Measurements from ENCODE around the gene CXCL11. TPM values are rescaled to one million over a fixed set of nuclear protein-coding genes. Genes with fewer than 3 reads are reported as not detected.
"Not testable (repeated sequence)": the region's sequence is repeated elsewhere in the genome, so short reads cannot be mapped to it uniquely, and the experiment has no call there.

The CXCL11 gene
- polyA plus RNA-seq, 1 donor = not detected

DNA sequence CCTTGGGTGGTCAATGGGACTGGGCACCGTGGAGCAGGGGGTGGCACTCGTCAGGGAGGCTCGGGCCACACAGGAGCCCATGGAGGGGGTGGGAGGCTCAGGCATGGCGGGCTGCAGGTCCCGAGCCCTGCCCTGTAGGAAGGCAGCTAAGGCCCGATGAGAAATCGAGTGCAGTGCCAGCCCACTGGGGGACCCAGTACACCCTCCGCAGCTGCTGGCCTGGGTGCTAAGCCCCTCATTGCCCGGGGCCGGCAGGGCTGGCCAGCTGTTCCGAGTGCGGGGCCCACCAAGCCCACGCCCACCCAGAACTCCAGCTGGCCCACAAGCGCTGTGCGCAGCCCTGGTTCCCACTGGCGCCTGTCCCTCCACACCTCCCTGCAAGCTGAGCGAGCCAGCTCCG, 7.4 kb upstream of the CXCL11 start:
- DNase-seq (ENCODE audit: low read depth) = not testable (repeated sequence)

DNA sequence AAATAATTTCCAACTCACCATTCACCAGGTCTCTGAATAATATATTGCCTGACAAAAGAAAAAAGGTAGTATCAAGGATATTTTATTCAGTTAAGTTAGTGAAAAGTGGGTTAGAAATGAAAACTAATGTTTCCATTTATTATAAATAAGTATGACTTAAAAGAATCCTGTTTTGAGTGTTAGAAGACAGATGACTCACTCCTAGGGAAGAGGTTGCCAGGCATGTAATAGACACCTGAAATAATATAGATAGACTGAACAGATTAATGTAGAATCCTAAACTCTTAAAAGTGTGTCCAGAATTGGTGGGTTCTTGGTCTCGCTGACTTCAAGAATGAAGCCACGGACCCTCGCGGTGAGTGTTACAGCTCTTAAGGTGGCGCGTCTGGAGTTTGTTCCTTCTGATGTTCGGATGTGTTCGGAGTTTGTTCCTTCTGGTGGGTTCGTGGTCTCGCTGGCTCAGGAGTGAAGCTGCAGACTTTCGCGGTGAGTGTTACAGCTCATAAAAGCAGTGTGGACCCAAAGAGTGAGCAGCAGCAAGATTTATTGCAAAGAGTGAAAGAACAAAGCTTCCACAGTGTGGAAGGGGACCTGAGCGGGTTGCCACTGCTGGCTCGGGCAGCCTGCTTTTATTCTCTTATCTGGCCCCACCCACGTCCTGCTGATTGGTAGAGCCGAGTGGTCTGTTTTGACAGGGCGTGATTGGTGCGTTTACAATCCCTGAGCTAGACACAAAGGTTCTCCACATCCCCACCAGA, 6.5 kb upstream of the CXCL11 start:
- DNase-seq (ENCODE audit: low read depth) = not testable (repeated sequence)

- DNase-seq (ENCODE audit: low read depth) = no peak
These were observed 985 bp upstream of the CXCL11 start for GRCh38 chr4:76036855-76037254.

- DNase-seq (ENCODE audit: low read depth) = no peak
These were observed 729 bp downstream of the CXCL11 start for GRCh38 chr4:76035141-76035540.

GRCh38 chr4:76029300-76029699, 6.6 kb downstream of the CXCL11 start:
- DNase-seq (ENCODE audit: low read depth) = no peak

GRCh38 chr4:76028350-76028765, 7.5 kb downstream of the CXCL11 start:
- DNase-seq (ENCODE audit: low read depth) = no peak

DNA sequence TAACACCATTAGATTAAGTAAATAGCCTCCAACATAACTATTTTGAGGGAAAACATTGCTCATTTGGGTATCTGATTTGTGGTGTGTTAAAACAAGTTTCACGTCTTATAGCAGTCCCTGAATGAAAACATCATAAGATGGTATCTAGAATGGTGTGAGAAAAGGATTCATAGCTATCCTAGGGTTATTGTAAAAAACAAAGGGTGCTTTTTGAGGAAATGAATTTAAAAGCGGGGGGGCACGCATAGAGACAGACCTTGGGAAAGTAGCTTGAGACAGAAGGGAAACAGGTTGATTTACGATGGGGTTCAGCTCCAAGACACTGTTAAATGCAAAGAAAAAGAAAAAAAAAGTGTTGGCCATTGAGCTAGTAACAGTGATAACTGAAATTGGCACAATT, 11.8 kb downstream of the CXCL11 start:
- no peak for DNase-seq (ENCODE audit: low read depth)

DNA sequence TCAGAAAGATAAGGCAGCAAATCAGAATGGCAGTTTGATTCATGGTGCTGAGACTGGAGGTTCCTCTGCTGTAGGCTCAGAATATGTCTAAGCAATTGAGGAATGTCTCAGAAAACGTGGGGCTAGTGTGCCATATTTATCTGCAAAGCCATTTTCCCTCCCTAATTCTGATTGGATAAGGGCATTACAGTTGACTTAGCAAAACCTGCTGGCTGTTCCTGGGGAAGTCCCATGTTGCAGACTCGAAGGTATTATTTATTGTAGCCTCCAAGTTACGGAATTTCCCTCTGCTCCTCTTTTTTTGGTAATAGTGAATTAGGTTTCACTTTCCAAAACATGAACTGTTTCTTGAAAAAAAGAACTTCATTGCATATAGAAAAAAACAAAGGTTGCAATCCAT, 12.5 kb downstream of the CXCL11 start, which contains the start of gene CXCL10:
Gene CXCL10 (minus strand): TSS at position 109 of the 400 bp plus-strand sequence. CDS start 66 bp downstream, at position 43.
- DNase-seq (ENCODE audit: low read depth) = no peak

- no peak for DNase-seq (ENCODE audit: low read depth)
These were observed 13.2 kb downstream of the CXCL11 start for GRCh38 chr4:76022677-76023076.

DNA sequence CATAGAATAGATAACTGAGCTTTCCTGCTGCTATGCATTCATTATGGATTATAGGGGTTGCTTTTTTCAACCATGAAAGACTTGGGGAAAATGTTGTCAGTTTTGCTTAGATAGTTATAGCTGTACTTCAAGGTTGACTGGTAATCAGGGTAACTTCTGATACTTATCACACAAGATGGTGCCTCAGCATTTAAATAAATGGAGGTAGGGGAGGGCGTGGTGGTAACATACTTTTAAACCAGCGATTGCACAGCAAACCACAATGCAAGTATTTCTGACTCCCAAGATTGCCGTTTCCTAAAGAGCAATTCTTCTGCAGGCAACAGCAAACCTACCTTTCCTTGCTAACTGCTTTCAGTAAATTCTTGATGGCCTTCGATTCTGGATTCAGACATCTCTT, 13.8 kb downstream of the CXCL11 start:
- DNase-seq (ENCODE audit: low read depth) = no peak

- no peak for DNase-seq (ENCODE audit: low read depth)
These were observed 18.7 kb downstream of the CXCL11 start for GRCh38 chr4:76017056-76017686.

DNA sequence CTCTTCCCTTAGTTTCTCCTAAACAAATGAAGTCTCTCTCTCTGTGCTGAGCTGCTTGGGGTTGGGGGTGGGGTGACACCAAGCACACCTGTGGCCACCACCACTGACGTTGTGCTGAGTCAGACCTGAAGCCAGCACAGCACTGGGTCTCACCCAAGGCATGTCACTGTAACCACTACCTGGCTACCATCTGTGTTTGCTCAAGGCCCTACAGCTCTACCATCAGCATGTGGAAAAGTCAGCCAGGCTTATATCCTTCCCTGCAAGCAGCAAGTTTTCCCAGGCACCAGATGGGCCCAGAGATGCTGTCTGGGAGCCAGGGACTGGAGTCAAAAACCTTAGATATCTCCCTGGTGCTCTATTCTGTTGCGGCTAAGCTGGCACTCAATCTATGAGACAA, 19.5 kb downstream of the CXCL11 start:
- no peak for DNase-seq (ENCODE audit: low read depth)

DNA sequence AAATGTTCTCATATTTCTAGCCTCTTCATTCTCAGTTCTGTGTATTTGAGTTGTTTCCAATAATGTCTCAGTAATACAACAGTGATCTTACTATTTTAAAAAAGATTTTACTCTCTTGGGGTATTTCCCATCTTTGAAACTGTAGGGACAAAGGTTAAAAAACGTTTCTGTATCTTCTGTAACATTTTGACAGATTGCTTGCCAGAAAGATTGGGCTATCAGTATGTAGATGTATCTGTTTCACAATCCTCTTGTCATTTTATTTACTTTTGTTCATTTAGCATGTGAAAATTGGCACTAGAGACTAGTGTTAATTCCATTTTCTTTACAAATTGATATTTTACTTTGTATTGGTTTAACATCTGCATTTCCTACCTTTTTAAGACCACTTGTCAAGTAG, 22.3 kb downstream of the CXCL11 start:
- DNase-seq (ENCODE audit: low read depth) = no peak

GRCh38 chr4:76012388-76012801, 23.5 kb downstream of the CXCL11 start:
- no peak for DNase-seq (ENCODE audit: low read depth)

DNA sequence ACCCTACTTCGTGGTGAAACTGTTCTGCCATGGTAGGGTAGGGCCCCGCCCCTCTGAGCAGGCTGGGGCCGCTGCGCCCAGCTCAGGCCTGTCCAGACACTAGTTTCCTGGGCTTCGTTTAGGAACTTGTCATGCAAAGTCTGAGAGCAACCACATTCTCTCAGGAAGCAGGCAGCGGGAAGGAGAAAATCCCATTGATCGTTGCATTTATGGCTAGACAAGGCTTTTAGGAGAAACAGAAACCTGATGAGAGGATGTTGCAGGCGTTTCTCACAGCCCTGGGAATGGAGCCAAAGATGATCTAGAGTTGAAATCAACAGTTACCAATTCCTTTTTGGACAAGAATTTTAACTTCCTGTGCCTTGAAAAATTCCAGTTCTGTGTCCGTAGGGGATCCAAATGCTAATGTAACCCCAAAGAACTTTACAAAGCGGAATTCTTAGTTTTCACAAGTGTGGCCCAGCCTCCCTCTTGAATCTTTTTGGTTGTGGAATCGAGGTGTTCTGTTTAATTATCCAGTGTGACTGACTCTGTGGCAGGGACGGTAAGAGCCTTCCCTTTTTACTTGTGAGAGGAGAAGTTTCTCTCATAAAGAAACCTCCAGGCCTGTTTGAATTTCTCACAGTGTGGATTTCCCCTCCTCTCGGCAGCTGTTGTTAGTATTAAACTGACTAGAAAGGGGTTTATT, 24.0 kb downstream of the CXCL11 start:
- DNase-seq (ENCODE audit: low read depth) = peak; percentile 84

DNA sequence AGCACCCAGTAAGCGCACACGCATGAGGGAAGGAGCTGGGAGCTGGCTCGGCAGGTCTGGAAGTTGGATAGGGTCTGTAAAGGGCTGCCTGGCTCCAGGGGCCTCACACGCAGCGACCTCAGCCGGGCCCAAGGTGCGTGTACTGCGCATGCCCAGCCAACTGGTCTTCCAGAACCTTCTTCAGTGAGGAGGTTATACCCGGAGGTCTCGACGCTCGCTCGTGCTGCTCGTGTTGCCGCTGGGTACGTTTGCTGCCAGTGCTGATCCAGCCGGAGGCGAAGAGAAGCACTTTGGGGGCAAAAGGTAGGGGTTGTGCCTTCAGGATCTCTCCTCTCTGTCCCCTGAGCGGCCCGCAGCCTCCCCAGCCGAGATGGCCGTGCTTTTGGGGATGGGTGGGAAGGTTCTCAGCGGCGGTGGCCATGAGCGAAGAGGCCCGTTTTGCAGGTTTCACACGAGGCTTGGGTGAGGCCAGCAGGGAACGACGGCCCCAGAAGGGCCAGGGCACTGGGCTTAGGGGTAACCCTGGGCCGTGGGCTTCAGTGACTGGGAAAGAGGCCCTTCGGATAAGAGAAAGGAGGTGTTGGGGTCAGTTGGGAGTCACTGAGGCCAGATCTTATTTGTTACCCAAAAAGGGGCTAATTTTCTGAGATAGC, 24.7 kb downstream of the CXCL11 start:
- DNase-seq (ENCODE audit: low read depth) = no peak

GRCh38 chr4:76010576-76010975, 25.3 kb downstream of the CXCL11 start:
- DNase-seq (ENCODE audit: low read depth) = no peak

GRCh38 chr4:76009311-76009710, 26.6 kb downstream of the CXCL11 start:
- no peak for DNase-seq (ENCODE audit: low read depth)

DNA sequence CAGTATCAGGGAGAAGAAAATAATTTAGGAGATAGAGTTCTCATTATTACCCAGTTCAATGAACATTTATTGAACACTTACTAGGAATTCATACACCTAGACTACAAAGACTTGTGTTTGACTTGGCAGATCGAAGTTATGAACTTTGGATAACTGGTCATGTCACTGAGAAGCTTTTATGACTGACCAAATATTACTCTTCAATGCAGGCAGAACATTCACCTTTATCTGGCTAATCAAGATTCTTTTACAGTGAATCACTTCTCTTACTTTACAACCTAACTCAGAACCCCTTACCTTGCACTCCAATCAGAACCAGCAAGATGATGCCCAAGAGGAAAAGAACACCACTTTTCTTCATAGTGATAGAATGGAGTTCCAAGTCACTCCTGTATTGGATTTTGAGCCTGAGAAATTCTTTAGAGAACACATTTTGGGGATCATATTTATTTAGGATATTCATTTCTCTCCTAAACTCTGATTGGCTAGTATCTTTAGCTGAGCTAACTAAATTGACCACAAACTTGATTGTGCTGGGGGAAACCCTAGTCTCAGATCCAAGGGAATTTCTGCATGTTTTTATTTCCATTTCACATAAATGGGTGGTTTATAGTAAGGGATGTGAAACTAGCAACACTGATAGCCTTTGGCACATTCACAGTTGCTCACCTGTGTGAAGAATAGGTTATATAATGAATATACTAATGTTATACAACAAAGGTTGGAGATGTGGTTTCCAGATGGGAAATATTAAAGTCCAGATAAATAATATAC, 28.6 kb downstream of the CXCL11 start, which contains the start of gene CXCL9:
Gene CXCL9 (minus strand): TSS at position 421 of the 774 bp plus-strand sequence. CDS start 60 bp downstream, at position 361.
- no peak for DNase-seq (ENCODE audit: low read depth)

DNA sequence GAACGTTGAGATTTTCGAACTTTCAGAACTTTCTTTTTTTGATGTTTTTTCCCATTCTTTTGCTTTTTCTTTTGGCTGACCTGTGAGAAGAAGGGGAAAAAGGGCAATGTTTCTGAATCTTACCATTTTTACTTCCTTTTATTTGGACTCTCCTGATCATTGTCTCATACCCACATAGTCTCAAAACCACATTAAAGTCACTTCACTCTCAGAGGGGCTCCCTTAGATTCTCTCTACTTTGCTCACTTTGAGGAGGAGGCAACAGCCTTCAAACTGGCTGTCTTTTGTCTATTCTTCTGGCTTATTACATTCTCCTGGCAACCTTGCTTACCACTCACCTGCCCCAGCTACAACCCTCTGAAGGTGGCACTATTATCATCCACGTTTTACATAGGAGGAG, 32.2 kb downstream of the CXCL11 start:
- no peak for DNase-seq (ENCODE audit: low read depth)

- DNase-seq (ENCODE audit: low read depth) = no peak
These were observed 32.8 kb downstream of the CXCL11 start for GRCh38 chr4:76003035-76003434.
